CD14-positive monocyte (primary cell): ENCODE measurements around the gene EMC10. TPM values are rescaled to one million over a fixed set of nuclear protein-coding genes. Genes with fewer than 3 reads are reported as not detected.
"Not testable (repeated sequence)": the region's sequence is repeated elsewhere in the genome, so short reads cannot be mapped to it uniquely, and the experiment has no call there.

Source experiments
- DNase-seq, 3 donors: peaks; one replicate each; pipeline ENCODE4 v3.0.0-alpha.2; 2011 to 2022
- H2AFZ ChIP-seq: 2 replicates; pipeline ENCODE4 v1.6.0; 2012; ENCODE audit warnings: mild to moderate bottlenecking, low read depth, low read length, inconsistent platforms; ENCODE audit not compliant: insufficient read depth, poor library complexity, severe bottlenecking
- H3K27ac ChIP-seq, 2 donors: 1 replicate in 1 of 2; 2 replicates in 1 of 2; pipeline ENCODE4 v1.5.1; 2012 to 2013; ENCODE audit warnings: low read length in 2 of 2, control low read depth in 1 of 2, inconsistent platforms in 1 of 2, low read depth in 1 of 2, mild to moderate bottlenecking in 1 of 2
- H3K27me3 ChIP-seq, 2 donors: one replicate each; pipeline versions ENCODE4 v1.6.0 to v1.6.1; 2011 to 2013; ENCODE audit warnings: low read length in 2 of 2; ENCODE audit not compliant: control insufficient read depth in 2 of 2, insufficient read depth in 2 of 2
- H3K36me3 ChIP-seq, 2 donors: replicated peaks in 1 of 2; 1 replicate in 1 of 2; 2 replicates in 1 of 2; pipeline versions ENCODE4 v1.5.1 to v1.6.1; 2012 to 2013; ENCODE audit warnings: low read length in 2 of 2, control low read depth in 1 of 2, inconsistent platforms in 1 of 2, mild to moderate bottlenecking in 1 of 2; ENCODE audit not compliant: insufficient read depth in 2 of 2, control insufficient read depth in 1 of 2
- H3K4me1 ChIP-seq, 2 donors: 1 replicate in 1 of 2; 2 replicates in 1 of 2; pipeline versions ENCODE4 v1.5.1 to v1.6.1; 2012 to 2013; ENCODE audit warnings: low read length in 2 of 2, control low read depth in 1 of 2, inconsistent platforms in 1 of 2, mild to moderate bottlenecking in 1 of 2, moderate library complexity in 1 of 2; ENCODE audit not compliant: insufficient read depth in 2 of 2, control insufficient read depth in 1 of 2
- H3K4me2 ChIP-seq: replicated peaks from 2 replicates; pipeline ENCODE3; 2012; ENCODE audit warnings: low read length, moderate library complexity, mild to moderate bottlenecking; ENCODE audit not compliant: poor library complexity, severe bottlenecking; ENCODE audit errors: extremely low read depth
- H3K4me3 ChIP-seq, 3 experiments: fragments of 200-600 bp in 1 of 3; sonication (generic) in 1 of 3; replicated peaks in 1 of 3; 1 replicate in 2 of 3; 2 replicates in 1 of 3; pipeline ENCODE4 v1.5.1; 2011 to 2013; ENCODE audit warnings: low read length in 3 of 3, mild to moderate bottlenecking in 3 of 3, control low read depth in 2 of 3, low read depth in 2 of 3, inconsistent platforms in 1 of 3, moderate library complexity in 1 of 3
- H3K79me2 ChIP-seq: 2 replicates; pipeline ENCODE4 v1.6.0; 2012; ENCODE audit warnings: mild to moderate bottlenecking, control low read depth, inconsistent platforms, low read length, moderate library complexity; ENCODE audit not compliant: insufficient read depth
- H3K9ac ChIP-seq: 2 replicates; pipeline ENCODE4 v1.6.0; 2017; ENCODE audit warnings: low read length, mild to moderate bottlenecking; ENCODE audit not compliant: insufficient read depth, poor library complexity, severe bottlenecking
- H3K9me3 ChIP-seq, 2 donors: replicated peaks in 1 of 2; 1 replicate in 1 of 2; 2 replicates in 1 of 2; pipeline versions ENCODE4 v1.5.1 to v1.6.1; 2012 to 2013; ENCODE audit warnings: low read length in 2 of 2, control low read depth in 1 of 2; ENCODE audit not compliant: control insufficient read depth in 1 of 2, insufficient read depth in 1 of 2
- H4K20me1 ChIP-seq: 2 replicates; pipeline ENCODE4 v1.6.0; 2012; ENCODE audit warnings: mild to moderate bottlenecking, low read length, control low read depth, moderate library complexity; ENCODE audit not compliant: insufficient read depth
- H3K27ac Mint-ChIP-seq, 7 donors: one replicate each; pipeline ENCODE4 v1.8.0; 2020; ENCODE audit warnings: mild to moderate bottlenecking in 7 of 7, mixed read lengths in 7 of 7, moderate library complexity in 6 of 7, inconsistent platforms in 2 of 7
- H3K27me3 Mint-ChIP-seq, 3 donors: one replicate each; pipeline ENCODE4 v1.8.0; 2021 to 2022; ENCODE audit warnings: low read depth in 3 of 3, mild to moderate bottlenecking in 3 of 3, mixed read lengths in 3 of 3, moderate library complexity in 3 of 3, inconsistent platforms in 1 of 3
- H3K36me3 Mint-ChIP-seq, 2 donors: one replicate each; pipeline ENCODE4 v1.8.0; 2020; ENCODE audit warnings: mixed read lengths in 2 of 2, inconsistent platforms in 1 of 2, mild to moderate bottlenecking in 1 of 2
- H3K4me1 Mint-ChIP-seq: one replicate; pipeline ENCODE4 v1.8.0; 2020; ENCODE audit warnings: mild to moderate bottlenecking, mixed read lengths
- H3K4me3 Mint-ChIP-seq, 2 donors: one replicate each; pipeline ENCODE4 v1.8.0; 2020; ENCODE audit warnings: mild to moderate bottlenecking in 2 of 2, mixed read lengths in 2 of 2, moderate library complexity in 1 of 2
- H3K9me3 Mint-ChIP-seq, 7 donors: one replicate each; pipeline ENCODE4 v1.8.0; 2020 to 2022; ENCODE audit warnings: mixed read lengths in 7 of 7, mild to moderate bottlenecking in 6 of 7, moderate library complexity in 6 of 7, inconsistent platforms in 2 of 7
- WGBS: methylation state at CpG from one replicate; pipeline ENCODE4 v1.1.5; 2013; ENCODE audit warnings: missing lambda C conversion rate; ENCODE audit not compliant: insufficient coverage; 5-methylcytosine and 5-hydroxymethylcytosine counted together
- intact Hi-C, 2 donors: fragments of 100-400 bp; cut with micrococcal nuclease; formaldehyde crosslinking; loops; one replicate each; pipeline versions ENCODE4 v1.15.0 to v1.15.1; 2023
- polyA plus RNA-seq, 3 donors: library from polyadenylated mRNA; depleted of rRNA in 1 of 3; unstranded in 2 of 3; stranded (reverse) in 1 of 3; fragments of 300-500 nt in 2 of 3; fragments of >200 nt in 1 of 3; fragmentation: Illumina TruSeq in 2 of 3; gene quantifications; 1 replicate in 2 of 3; 2 replicates in 1 of 3; pipeline ENCODE4 v1.2.3, GENCODE V29; 2012 to 2021
- TF ChIP-seq, protein P1 (sequence below): fragments of 200-600 bp; IDR thresholded peaks from one replicate; pipeline ENCODE4 v1.8.0; 2022; ENCODE audit warnings: antibody characterized with exemption, mild to moderate bottlenecking

Gene EMC10
- polyA plus RNA-seq, 3 donors: 8.5 to 50.4 (median 9.3) TPM

DNA sequence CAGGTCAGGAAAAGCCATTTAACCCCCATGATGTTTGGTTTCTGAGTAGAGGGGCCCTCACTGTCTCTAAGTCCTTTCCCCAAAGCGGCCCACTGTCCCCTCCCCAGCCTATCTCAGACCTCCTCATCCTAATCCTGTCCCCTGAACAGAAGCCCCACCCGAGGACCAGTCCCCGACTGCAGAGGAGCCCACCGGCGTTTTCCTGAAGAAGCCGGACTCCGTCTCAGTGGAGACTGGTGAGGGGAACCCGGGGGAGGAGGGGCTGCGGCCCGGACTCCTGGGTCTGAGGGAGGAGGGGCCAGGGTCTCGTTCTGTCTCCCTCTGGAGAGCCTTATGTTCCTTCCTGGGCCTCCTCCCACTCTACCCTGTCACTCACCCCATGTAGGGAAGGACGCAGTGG lies 40.7 kb upstream of the EMC10 start:
- 80% methylated on average over 1 of the region's 12 CpGs for WGBS
- H3K4me1 ChIP-seq: peaks cover 14 to 15% of the 10 kb centered on the region in 2 donors
- no peak overlapping the region for H3K27ac ChIP-seq
- no peaks in the 10 kb centered on the region for H3K36me3 Mint-ChIP-seq
- no peak overlapping the region for H3K4me2 ChIP-seq
- TF ChIP-seq, protein P1, sequence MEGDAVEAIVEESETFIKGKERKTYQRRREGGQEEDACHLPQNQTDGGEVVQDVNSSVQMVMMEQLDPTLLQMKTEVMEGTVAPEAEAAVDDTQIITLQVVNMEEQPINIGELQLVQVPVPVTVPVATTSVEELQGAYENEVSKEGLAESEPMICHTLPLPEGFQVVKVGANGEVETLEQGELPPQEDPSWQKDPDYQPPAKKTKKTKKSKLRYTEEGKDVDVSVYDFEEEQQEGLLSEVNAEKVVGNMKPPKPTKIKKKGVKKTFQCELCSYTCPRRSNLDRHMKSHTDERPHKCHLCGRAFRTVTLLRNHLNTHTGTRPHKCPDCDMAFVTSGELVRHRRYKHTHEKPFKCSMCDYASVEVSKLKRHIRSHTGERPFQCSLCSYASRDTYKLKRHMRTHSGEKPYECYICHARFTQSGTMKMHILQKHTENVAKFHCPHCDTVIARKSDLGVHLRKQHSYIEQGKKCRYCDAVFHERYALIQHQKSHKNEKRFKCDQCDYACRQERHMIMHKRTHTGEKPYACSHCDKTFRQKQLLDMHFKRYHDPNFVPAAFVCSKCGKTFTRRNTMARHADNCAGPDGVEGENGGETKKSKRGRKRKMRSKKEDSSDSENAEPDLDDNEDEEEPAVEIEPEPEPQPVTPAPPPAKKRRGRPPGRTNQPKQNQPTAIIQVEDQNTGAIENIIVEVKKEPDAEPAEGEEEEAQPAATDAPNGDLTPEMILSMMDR: no peak
- H3K9me3 ChIP-seq: no peaks in the 10 kb centered on the region
- H2AFZ ChIP-seq: no peak overlapping the region
- H3K4me3 Mint-ChIP-seq: no peak overlapping the region
- no peaks in the 10 kb centered on the region for H3K36me3 ChIP-seq
- H3K9me3 Mint-ChIP-seq: no peaks in the 10 kb centered on the region
- H3K27me3 ChIP-seq: peaks cover 0 to 10% of the 10 kb centered on the region in 2 donors
- H4K20me1 ChIP-seq: no peaks in the 10 kb centered on the region
- DNase-seq: no peak
- peaks cover 16% of the 10 kb centered on the region for H3K4me1 Mint-ChIP-seq
- H3K79me2 ChIP-seq: no peaks in the 10 kb centered on the region
- H3K4me3 ChIP-seq: no peak overlapping the region
- intact Hi-C loops: no loop called here
- no peak overlapping the region for H3K9ac ChIP-seq
- no peak overlapping the region for H3K27ac Mint-ChIP-seq
- H3K27me3 Mint-ChIP-seq: peaks cover 20 to 38% (median 28%) of the 10 kb centered on the region in 3 donors

DNA sequence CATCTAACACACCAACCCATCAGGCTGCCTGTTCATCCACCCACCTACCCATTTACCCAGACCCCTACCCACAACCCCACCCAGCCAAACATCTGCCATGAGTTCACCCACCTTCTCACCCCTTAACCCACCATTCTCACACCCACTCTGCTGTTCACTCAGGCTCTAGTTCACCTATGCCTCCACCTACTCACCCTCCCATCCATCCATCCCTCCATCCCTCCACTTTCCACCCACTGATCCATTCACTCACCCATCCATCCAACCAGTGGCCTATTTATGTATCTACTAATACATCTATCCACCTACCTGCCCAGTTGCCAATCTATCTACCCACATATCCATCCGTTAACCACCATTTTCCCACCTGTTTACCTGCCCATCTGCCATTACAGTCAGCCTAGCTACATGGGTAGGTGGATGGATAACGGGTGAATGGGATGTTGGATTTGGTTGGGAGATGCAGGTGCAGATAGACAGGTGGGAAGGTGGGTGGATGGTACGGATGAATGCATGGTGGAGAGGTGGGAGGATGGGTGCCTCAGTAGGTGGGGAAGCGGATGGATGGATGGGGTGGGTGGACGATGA lies 38.4 kb upstream of the EMC10 start:
- Mint-ChIP-seq H3K4me1 (peaks cover under 1% of the 10 kb centered on the region), H3K4me3 (no peak overlapping the region), H3K27me3 (peaks cover 20 to 32% (median 21%) of the 10 kb centered on the region in 3 donors), H3K36me3 (no peaks in the 10 kb centered on the region), H3K27ac (no peak overlapping the region), H3K9me3 (no peaks in the 10 kb centered on the region)
- Histone ChIP-seq H3K79me2 (no peaks in the 10 kb centered on the region), H3K4me2 (no peak overlapping the region), H3K27ac (no peak overlapping the region), H3K9ac (no peak overlapping the region), H3K36me3 (no peaks in the 10 kb centered on the region), H4K20me1 (no peaks in the 10 kb centered on the region), H3K4me1 (no peaks in the 10 kb centered on the region), H2AFZ (no peak overlapping the region), H3K4me3 (no peak overlapping the region), H3K27me3 (peaks cover 0 to 3% of the 10 kb centered on the region in 2 donors), H3K9me3 (no peaks in the 10 kb centered on the region)
- 100% methylated on average over 3 of the region's 5 CpGs for whole genome bisulfite sequencing
- intact Hi-C loops: no loop called here
- TF ChIP-seq, protein P1: no peak
- no peak for DNase-seq

DNA sequence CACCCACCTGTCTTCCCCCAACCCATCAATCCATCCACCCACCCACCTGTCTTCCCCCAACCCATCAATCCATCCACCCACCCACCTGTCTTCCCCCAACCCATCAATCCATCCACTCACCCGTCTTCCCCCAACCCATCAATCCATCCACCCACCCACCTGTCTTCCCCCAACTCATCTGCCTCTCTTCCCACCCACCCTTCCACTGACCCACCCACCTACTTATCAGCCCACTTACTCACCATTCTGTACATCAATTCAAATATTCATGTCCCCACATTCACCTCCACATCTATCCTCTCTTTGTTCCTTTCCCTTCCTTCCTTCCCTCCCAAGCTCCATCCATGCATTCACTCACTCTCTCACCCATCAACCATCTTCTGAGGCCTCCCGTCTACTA lies 37.2 kb upstream of the EMC10 start:
- H3K27ac Mint-ChIP-seq, H3K79me2 ChIP-seq, H3K4me1 ChIP-seq, H3K9me3 Mint-ChIP-seq, H3K4me3 ChIP-seq, H3K36me3 ChIP-seq, intact Hi-C loops, H3K27ac ChIP-seq, H3K4me1 Mint-ChIP-seq, H4K20me1 ChIP-seq, H3K9me3 ChIP-seq, H3K4me3 Mint-ChIP-seq, H3K27me3 ChIP-seq, H2AFZ ChIP-seq, DNase-seq, H3K36me3 Mint-ChIP-seq, H3K9ac ChIP-seq, H3K4me2 ChIP-seq: not testable (repeated sequence)
- 91% methylated on average over 1 of the region's 2 CpGs for WGBS
- peaks cover 10 to 21% (median 14%) of the 10 kb centered on the region in 3 donors for H3K27me3 Mint-ChIP-seq
